Measurements from ENCODE around the gene FAM107B. TPM values are rescaled to one million over a fixed set of nuclear protein-coding genes. Genes with fewer than 3 reads are reported as not detected.

FAM107B gene

Small RNA genes lying within 50 kb of the gene (small RNA-seq; reads per million reads assigned to genes)
- not detected for gene RNA5SP302
